ENCODE data around the gene SLC25A13.

Gene SLC25A13

DNA sequence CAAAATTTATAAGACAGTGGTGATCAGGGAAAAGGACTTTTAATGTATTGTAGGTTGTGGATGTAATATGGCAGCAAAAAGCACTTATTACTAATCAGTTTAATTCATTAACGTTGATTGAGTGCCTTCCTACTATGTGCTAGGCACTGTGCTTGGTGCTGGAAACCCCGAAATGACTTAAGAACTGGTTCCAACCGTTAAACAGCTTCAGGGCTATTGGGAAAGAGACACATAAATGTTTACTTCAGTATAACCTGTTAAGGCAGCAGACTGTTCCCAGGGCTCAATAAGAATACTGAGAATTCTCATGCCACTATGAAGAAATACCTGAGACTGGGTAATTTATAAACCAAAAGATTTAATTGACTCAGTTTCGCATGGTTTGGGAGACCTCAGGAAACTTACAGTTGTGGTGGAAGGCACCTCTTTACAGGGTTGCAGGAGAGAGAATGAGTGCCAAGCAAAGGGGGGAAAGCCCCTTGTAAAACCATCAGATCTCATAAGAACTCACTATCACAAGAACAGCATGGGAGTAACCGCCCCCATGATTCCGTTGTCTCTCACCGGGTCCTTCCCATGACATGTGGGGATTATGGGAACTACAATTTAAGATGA is 1.1 kb upstream of the SLC25A13 start:
- no peak for DNase-seq

DNA sequence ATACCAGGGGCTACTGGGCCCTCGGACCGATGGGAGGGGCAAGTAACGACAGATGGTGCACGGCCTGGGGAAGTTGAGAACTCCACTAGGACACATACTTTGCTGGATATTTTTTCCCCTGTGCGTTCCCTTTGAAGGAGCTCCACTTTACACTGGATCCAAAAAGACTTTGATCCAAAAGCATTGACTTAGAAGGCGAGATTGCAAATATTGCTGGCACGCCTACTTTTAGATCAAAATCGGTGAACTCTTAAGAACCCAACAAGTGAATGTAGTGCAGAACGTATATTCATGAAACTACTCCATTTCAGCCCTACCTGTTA is 436 bp upstream of the SLC25A13 start:
- DNase-seq: no peak

GRCh38 chr7:96321031-96321657 is 754 bp downstream of the SLC25A13 start:
- peak in 55 of 56 donors; percentile 33 to 87 (median 73) for DNase-seq

- no peak for DNase-seq
Observed at GRCh38 chr7:96320442-96320841, 1.5 kb downstream of the SLC25A13 start.

- no peak for DNase-seq
Observed at GRCh38 chr7:96319439-96319838, 2.5 kb downstream of the SLC25A13 start.

DNA sequence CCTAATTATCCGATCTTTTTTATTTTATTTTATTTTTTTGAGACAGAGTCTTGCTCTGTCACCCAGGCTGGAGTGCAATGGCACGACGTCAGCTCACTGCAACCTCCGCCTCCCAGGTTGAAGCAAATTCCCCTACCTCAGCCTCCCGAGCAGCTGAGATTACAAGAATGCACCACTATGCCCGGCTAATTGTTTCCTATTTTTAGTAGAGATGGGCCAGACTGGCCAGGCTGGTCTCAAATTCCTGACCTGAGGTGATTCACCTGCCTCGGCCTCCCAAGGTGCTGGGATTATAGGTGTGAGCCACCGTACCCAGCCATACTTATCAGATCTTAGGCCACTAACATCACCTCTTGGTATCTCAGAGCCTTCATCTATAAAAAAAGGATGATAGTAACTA is 4.9 kb downstream of the SLC25A13 start:
- DNase-seq: no peak

- DNase-seq: no peak
Observed at GRCh38 chr7:96315125-96315512, 6.8 kb downstream of the SLC25A13 start.

DNA sequence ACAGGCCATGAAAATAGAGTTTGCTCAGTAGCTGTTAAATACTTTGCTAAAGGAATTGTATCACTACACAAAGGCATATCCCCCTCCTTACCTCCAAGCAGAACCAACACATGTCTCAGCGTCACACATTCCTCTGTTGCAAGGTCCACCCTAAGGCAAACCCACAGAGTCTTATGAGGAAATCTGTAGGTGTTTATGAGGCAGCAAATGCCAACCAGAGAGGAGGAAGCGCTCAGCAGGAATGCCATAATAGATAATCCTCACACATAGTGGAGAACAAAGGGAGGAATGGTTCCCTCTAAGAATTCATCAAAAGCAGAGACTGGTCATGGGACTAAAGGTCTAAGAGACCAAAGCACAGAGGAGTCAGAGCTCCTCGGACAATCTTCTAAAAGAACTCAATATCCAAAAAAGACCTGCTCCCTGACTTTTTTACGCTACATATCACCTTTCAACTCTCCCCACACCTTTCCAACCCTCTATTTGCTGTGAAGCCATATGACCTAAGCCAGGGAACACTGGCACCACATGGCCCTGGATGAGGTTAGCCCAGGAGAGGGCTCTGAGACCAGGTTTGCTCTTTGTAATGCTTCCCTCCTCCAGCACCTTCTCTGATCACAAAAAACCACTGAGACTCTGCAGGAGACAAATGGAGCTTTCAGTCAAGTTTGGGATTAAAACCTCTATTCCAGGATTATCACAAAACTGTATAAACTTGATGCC is 7.3 kb downstream of the SLC25A13 start:
- no peak for DNase-seq

DNA sequence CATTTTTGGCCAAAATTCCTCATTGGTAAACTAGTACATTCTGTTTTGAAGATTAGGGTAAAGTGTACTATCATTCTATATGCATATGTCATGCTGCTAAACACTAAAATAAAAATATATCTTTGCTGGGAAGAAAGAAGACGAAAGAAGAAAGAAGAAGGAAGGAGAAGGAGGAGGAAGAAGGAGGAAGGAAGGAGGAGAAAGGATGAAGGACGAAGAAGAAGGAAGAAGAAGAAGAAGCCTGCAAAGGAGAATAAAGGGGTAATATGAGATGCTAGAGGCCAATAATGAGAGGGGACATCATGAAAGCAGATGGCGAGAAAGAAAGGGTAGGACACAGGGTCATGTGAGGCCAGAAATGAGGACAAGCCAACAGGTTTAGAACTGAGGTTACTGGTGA is 8.0 kb downstream of the SLC25A13 start:
- DNase-seq: no peak

DNA sequence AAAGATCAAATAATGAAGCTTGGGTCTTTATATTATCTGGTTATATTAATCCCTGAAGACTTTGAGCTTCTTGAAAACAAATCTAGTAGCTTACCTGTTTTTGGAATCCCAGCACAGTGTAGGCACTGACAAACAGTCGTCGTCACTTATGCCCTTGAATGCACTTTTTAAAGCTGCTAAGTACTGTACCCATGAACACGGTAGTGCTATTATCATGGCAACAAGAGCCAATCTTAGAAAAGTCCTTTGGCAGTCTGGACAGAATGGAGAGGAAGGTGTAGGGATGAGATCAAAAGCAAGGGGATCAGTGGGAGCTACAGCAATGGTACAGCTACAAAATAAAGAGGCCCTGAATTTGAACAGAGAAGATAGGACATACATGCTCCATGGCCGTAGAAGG is 9.4 kb downstream of the SLC25A13 start:
- no peak for DNase-seq

- peak in 5 of 56 donors; percentile 6 to 14 (median 10) for DNase-seq
Observed at GRCh38 chr7:96311967-96312366, 9.9 kb downstream of the SLC25A13 start.

GRCh38 chr7:96310110-96310509 is 11.8 kb downstream of the SLC25A13 start:
- DNase-seq: no peak

- DNase-seq: no peak
Observed at GRCh38 chr7:96308950-96309263, 13.0 kb downstream of the SLC25A13 start.

DNA sequence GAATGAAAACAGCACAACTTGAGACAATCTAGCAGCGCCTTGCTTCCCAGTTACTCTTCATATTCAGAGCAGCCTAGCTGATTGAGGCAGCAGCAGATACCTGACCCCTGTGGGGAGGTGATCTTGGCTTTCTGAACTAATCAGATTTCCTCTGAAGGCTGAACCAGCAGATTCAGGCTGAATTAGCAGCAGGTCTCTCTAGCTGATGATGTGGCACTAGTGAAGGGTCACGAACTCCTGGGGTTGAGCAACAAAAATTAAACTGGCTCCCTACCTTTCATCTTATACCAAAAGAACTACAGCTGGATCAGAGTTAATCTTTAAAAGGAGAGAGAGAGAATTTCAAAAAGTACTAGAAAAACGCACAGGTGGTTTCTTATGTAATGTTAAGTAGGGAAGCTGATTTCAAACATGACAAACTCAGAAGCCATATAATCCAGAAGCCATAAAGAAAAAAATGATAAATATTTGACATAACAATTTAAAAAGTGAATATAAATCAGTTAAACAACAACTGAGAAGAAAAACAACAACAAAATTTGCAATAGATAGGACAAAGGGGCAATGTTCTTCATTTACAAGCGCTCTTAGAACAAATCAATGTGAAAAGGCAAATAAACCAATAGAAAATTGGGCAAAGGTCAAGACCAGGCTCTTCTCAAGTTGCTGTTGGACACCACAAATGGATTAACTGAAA is 13.5 kb downstream of the SLC25A13 start:
- no peak for DNase-seq

DNA sequence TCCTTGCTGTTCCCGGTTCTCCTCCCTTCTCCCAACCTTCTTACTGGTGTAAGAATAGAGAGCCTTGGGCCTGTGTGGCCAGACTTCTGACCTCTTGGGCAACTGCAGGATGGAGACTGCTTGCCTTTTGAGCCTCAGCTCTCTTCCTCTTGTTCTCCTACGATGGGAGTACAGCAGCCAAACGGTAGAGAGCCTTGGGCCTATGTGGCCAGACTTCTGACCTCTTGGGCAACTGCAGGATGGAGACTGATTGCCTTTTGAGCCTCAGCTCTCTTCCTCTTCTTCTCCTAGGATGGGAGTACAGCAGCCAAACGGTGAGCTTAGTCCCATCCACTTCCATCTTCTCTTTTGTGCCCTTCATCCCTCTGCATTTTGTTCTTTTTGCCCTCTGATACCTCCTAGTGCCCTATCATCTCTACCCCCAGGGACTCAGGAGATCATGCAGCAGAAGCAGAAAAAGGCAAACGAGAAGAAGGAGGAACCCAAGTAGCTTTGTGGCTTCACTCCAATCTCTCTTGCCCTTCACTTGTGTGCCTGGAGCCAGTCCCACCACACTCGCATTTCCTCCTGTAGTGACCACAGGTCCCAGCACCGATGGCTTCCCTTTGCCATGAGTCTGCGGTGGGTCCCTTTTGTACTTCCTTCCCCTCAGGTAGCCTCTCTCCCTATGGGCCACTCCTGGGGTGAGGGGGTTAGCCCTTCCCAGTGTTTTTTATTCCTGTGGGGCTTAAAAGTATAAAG is 15.3 kb downstream of the SLC25A13 start:
- no peak for DNase-seq

DNA sequence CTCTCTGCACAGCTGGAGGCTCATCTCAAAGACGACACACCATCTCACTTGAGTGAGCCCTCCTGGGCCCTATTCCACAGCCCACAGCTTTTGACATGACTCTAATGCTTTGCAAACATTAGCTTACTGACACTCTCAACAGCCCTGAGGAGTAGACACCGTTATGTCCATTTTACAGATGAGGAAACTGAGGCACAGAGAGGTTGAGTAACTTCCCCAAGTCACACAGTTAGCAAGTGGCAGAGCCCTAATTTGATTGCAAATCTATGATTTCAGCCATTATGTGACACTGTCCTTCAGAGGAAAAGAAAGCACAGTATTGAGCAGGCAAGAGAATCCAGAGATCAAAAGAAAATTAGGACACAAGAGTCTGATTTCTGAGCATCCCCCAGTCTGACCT is 16.0 kb downstream of the SLC25A13 start:
- no peak for DNase-seq

DNA sequence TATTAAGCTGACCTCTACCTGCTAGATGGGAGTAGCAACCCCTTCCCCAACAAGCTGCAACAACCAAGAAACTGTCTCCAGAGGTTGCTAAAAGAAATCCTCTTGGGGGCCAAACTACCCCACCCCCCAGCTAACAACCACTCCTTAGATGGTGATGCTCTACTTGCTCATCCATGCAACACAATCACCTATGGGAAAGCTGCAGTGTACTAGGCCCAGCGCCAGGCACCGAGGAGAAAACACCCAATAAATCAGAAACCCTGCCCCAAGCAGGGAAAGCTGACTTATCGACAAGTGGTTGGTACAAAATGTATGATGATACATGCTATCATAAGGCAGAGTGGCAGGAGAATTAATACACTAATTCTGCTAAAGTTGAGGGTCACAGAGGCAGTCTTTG is 17.3 kb downstream of the SLC25A13 start:
- no peak for DNase-seq

DNA sequence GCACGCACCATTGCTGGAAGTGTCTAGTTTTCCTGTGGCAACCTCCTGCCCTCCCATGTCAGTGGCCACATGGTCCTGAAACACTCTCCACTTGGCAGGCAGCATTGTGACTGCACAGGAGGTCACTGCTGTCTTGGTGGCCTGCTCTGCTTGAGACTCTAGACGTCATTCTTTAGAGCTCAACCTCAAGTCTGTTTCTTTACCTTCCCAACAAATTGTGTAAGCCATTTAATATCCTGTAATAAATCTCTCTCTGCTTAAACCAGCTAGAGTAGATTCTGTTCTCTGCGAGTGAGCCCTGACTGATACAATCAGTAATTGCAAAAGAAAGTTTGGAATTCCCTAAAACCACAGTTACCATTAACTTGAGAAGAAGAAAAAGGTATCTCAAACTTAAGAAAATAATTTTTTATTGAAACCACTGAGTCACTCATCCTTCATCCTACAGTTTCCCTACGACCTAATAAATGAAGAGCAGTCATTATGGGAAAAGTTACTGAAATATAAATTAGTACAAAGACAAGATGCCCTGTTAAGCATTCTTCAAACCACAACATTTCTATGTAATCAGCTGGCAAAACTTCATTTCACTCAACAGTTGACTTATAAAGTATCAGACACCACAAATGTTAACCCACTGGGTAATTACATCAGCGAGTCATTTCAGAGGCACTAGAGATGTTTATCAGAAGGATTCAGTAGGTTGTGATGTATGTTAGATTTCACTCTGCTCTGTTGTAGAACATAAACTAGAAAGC is 18.0 kb downstream of the SLC25A13 start:
- DNase-seq: no peak

- DNase-seq: no peak
Observed at GRCh38 chr7:96303105-96303685, 18.7 kb downstream of the SLC25A13 start.

- DNase-seq: no peak
Observed at GRCh38 chr7:96300986-96301385, 20.9 kb downstream of the SLC25A13 start.

DNA sequence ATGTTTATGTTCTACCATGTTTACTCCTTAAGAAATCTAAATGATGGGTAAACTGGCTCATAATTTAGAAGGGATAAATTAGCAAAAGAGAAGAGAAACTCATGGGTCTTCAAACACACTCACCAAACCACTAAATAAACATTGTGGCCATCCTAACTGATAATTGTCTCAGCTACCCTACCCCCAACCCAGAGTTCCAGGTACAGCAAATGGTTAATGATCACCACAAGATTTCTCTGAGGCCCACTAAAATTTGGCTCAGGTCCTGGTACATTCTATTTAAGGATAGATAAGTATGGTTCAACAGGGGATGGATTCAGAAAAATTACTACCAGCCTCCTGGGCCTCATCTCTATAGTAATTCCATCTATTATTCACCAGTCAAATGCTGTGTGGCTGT is 21.4 kb downstream of the SLC25A13 start:
- no peak for DNase-seq
